HepG2 (cell line): ENCODE measurements around the gene PJA2. TPM values are rescaled to one million over a fixed set of nuclear protein-coding genes. Genes with fewer than 3 reads are reported as not detected.

Experiments used
- ATAC-seq: fragments of 200-7000 bp; cut with Tn5 transposase; 3 replicates; pipeline ENCODE4 v1.9.1; 2020; ENCODE audit warnings: mild to moderate bottlenecking, moderate library complexity
- BruUV-seq: library from RNA; stranded (reverse); fragments of 400-500 nt; replicated peaks from 2 replicates; lab custom pipeline; 2021; lab: Mats Ljungman, UMichigan
- CTCF ChIA-PET: fragments of 300-600 bp; formaldehyde crosslinking; extraction: SDS; loops from one replicate; lab custom pipeline; 2021; ENCODE audit warnings: low total read pairs, inconsistent platforms, low intra/inter-chr PET ratio; lab: Yijun Ruan, JAX
- POLR2A ChIA-PET: fragments of 350-600 bp; sonication (Branson Sonifier 250); formaldehyde crosslinking; loops from one replicate; lab custom pipeline; 2020; ENCODE audit warnings: antibody characterized with exemption, inconsistent platforms; lab: Yijun Ruan, JAX
- DNase-seq: peaks from one replicate; pipeline ENCODE4 v3.0.0-alpha.2; 2015; ENCODE audit warnings: low spot score
- FAIRE-seq: peaks from 3 replicates; lab custom pipeline; 2011; peaks lifted over from hg19 to GRCh38; lab: Jason Lieb, UNC
- H2AFZ ChIP-seq: one replicate; pipeline ENCODE4 v1.6.1; 2011; ENCODE audit warnings: low read length, inconsistent platforms
- H3K27ac ChIP-seq: fragments of 300-600 bp; 3 replicates; pipeline ENCODE4 v1.8.0; 2011; ENCODE audit warnings: mixed run types, mild to moderate bottlenecking, mixed read lengths, low read length, inconsistent platforms; ENCODE audit not compliant: insufficient read depth; ENCODE audit errors: extremely low read length
- H3K27me3 ChIP-seq, 2 experiments: fragments of 200-600 bp in 1 of 2; 2 replicates in 1 of 2; 3 replicates in 1 of 2; pipeline versions ENCODE4 v1.6.0 to v1.8.0; 2011; ENCODE audit warnings: low read length in 2 of 2, mild to moderate bottlenecking in 2 of 2, moderate library complexity in 2 of 2, inconsistent platforms in 1 of 2; ENCODE audit not compliant: insufficient read depth in 2 of 2, control insufficient read depth in 1 of 2
- H3K36me3 ChIP-seq, 2 experiments: fragments of 200-600 bp in 1 of 2; replicated peaks in 1 of 2; 2 replicates in 1 of 2; 3 replicates in 1 of 2; pipeline versions ENCODE4 v1.5.1 to v1.8.0; 2011; ENCODE audit warnings: low read length in 2 of 2, inconsistent platforms in 1 of 2; ENCODE audit not compliant: insufficient read depth in 2 of 2, control insufficient read depth in 1 of 2
- H3K4me1 ChIP-seq: 2 replicates; pipeline ENCODE4 v1.5.1; 2012; ENCODE audit warnings: low read length, inconsistent platforms; ENCODE audit not compliant: insufficient read depth
- H3K4me2 ChIP-seq: 2 replicates; pipeline ENCODE4 v1.6.0; 2011; ENCODE audit warnings: low read depth, low read length, inconsistent platforms
- H3K4me3 ChIP-seq, 3 experiments: fragments of 200-600 bp in 1 of 3; sonication (generic), shearing (Covaris generic) in 1 of 3; replicated peaks in 1 of 3; 2 replicates each; pipeline ENCODE4 v1.5.1; 2011 to 2016; ENCODE audit warnings: low read length in 3 of 3, inconsistent platforms in 2 of 3, low read depth in 2 of 3, mild to moderate bottlenecking in 2 of 3, control low read depth in 1 of 3, mixed read lengths in 1 of 3; ENCODE audit not compliant: insufficient read depth in 1 of 3
- H3K79me2 ChIP-seq: one replicate; pipeline ENCODE4 v1.6.1; 2011; ENCODE audit warnings: low read length, inconsistent platforms; ENCODE audit not compliant: insufficient read depth
- H3K9ac ChIP-seq: 2 replicates; pipeline ENCODE4 v1.6.0; 2011; ENCODE audit warnings: mild to moderate bottlenecking, low read depth, low read length, inconsistent platforms; ENCODE audit not compliant: insufficient read depth
- H3K9me3 ChIP-seq: 2 replicates; pipeline ENCODE4 v1.5.1; 2012; ENCODE audit warnings: mild to moderate bottlenecking, low read length
- H4K20me1 ChIP-seq: 2 replicates; pipeline ENCODE4 v1.6.0; 2011; ENCODE audit warnings: inconsistent platforms, mild to moderate bottlenecking, low read length, moderate library complexity; ENCODE audit not compliant: insufficient read depth
- BATF2 ChIP-seq: sonication (generic); formaldehyde crosslinking; IDR thresholded peaks from 2 replicates; pipeline ENCODE4 v1.8.0; 2022; ENCODE audit warnings: mild to moderate bottlenecking, missing genetic modification reagents, moderate library complexity
- CHD4 ChIP-seq: fragments of 200-600 bp; sonication (generic); IDR thresholded peaks from 2 replicates; pipeline ENCODE4 v1.7.0; 2017; ENCODE audit warnings: mild to moderate bottlenecking, low read length, borderline replicate concordance
- KLF6 ChIP-seq: IDR thresholded peaks from 2 replicates; pipeline ENCODE4 v1.8.0; 2016; ENCODE audit warnings: missing biosample characterization, missing genetic modification reagents
- NCOA5 ChIP-seq: sonication (generic); formaldehyde crosslinking; IDR thresholded peaks from 2 replicates; pipeline ENCODE4 v1.4.0; 2020; ENCODE audit warnings: missing genetic modification reagents
- PBX3 ChIP-seq: sonication (generic); formaldehyde crosslinking; IDR thresholded peaks from 2 replicates; pipeline ENCODE4 v1.8.1; 2023; ENCODE audit warnings: missing genetic modification reagents, inconsistent platforms, borderline replicate concordance
- PRDM15 ChIP-seq: sonication (generic); formaldehyde crosslinking; IDR thresholded peaks from 2 replicates; pipeline ENCODE4 v1.4.0; 2020; ENCODE audit warnings: missing genetic modification reagents
- SYNCRIP ChIP-seq: fragments of 200-400 bp; formaldehyde crosslinking; IDR thresholded peaks from 2 replicates; pipeline ENCODE4 v1.6.1; 2018; ENCODE audit warnings: mild to moderate bottlenecking, low read depth, low read length; ENCODE audit not compliant: insufficient read depth
- ZBTB37 ChIP-seq: sonication (generic); formaldehyde crosslinking; IDR thresholded peaks from 2 replicates; pipeline ENCODE4 v1.4.0; 2020; ENCODE audit warnings: mild to moderate bottlenecking, missing genetic modification reagents
- ZNF326 ChIP-seq: sonication (generic); formaldehyde crosslinking; IDR thresholded peaks from 2 replicates; pipeline ENCODE4 v1.4.0; 2020; ENCODE audit warnings: missing genetic modification reagents, borderline replicate concordance
- ZNF644 ChIP-seq: IDR thresholded peaks from 2 replicates; pipeline ENCODE4 v1.6.1; 2016; ENCODE audit warnings: low read depth
- WGBS: methylation state at CpG from one replicate; pipeline ENCODE4 v1.1.6; 2017; ENCODE audit warnings: low lambda C conversion rate; 5-methylcytosine and 5-hydroxymethylcytosine counted together
- in situ Hi-C: cut with HindIII; loops from 2 replicates; pipeline ENCODE4 v1.10.0; 2017; ENCODE audit warnings: low pct_unique_long_range_greater_than_20kb; ENCODE audit not compliant: extremely low pct_ligation_motif_present
- intact Hi-C: fragments of 100-400 bp; cut with micrococcal nuclease; formaldehyde crosslinking; loops from one replicate; pipeline ENCODE4 v1.10.0; 2022; ENCODE audit not compliant: unreplicated experiment
- polyA plus RNA-seq, 8 experiments: library from polyadenylated mRNA; depleted of rRNA in 3 of 8; stranded (reverse) in 7 of 8; unstranded in 1 of 8; fragments of >200 nt; fragmentation: Illumina TruSeq in 4 of 8; extraction: Trizol in 4 of 8; gene quantifications; 2 replicates each; pipeline versions ENCODE4 v1.2.1 to v1.2.3, GENCODE V29; 2011 to 2016; ENCODE audit warnings: low read depth in 4 of 8, missing spikeins in 1 of 8, mixed read lengths in 1 of 8; ENCODE audit not compliant: insufficient read depth in 1 of 8
- total RNA-seq, 5 experiments: library from RNA; depleted of rRNA; stranded (reverse); fragments of >200 nt; fragmentation: Illumina TruSeq; extraction: Trizol; gene quantifications; 2 replicates each; pipeline ENCODE4 v1.2.3, GENCODE V29; 2016; ENCODE audit warnings: low read depth in 1 of 5
- TF ChIP-seq, protein P1 (sequence below): IDR thresholded peaks from 2 replicates; pipeline ENCODE4 v1.6.1; 2012; ENCODE audit warnings: inconsistent platforms

The PJA2 gene
- total and polyA plus RNA-seq, 2 of the 13 experiments (the other 11 are each of a cell fraction or from before 2014, with no cell fraction given), result 39.4 to 41.4 TPM

DNA sequence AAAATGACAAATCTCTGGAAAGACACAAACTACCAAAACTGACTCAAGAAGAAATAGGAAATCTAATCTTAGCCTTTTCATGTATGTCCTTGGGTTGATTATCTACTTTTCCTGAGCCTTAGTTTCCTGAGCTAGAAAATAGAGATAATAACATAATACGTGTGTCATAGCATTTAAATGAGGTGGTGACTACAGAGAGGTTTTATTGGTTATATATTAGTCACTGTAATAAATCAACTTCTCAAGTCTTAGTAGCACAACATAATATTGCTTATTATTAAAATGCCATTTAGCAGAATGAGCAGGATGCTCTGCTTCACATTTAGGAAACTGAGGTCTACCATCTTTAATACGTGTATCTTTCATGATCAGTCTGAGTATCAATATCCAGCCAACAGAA, 7.1 kb upstream of the PJA2 start:
- intact Hi-C loops, result no loop called here
- ATAC-seq, result no peak
- POLR2A ChIA-PET, result no interaction called here

More for the DNA sequence above, 7.1 kb upstream of the PJA2 start:
- H3K9me3 ChIP-seq, result peaks cover 13% of the 10 kb centered on the region; the same call in 1 of the 2 replicates
- H3K79me2 ChIP-seq, result no peaks in the 10 kb centered on the region
- no TSS peak for BruUV-seq
- TF ChIP-seq ZNF644 (no peak), BATF2 (CRISPR knock-in tag) (no peak), PBX3 (CRISPR knock-in tag) (no peak), ZBTB37 (CRISPR knock-in tag) (no peak), NCOA5 (CRISPR knock-in tag) (no peak), PRDM15 (CRISPR knock-in tag) (no peak), CHD4 (no peak), KLF6 (no peak), ZNF326 (no peak), SYNCRIP (no peak)
- TF ChIP-seq, protein P1, sequence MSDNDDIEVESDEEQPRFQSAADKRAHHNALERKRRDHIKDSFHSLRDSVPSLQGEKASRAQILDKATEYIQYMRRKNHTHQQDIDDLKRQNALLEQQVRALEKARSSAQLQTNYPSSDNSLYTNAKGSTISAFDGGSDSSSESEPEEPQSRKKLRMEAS, result no peak
- H3K36me3 ChIP-seq, result no peaks in the 10 kb centered on the region
- H2AFZ ChIP-seq, result no peak overlapping the region
- no peak overlapping the region for H3K4me3 ChIP-seq
- DNase-seq (no peak), FAIRE-seq (no peak)
- no peak overlapping the region for H3K4me2 ChIP-seq
- H3K9ac ChIP-seq, result no peak overlapping the region
- H3K4me1 ChIP-seq, result peaks cover 22% of the 10 kb centered on the region
- WGBS, result 49% methylated on average over 2 of the region's 2 CpGs
- in situ Hi-C loops, result no loop called here
- no peaks in the 10 kb centered on the region; a peak in 1 of 5 replicates for H3K27me3 ChIP-seq
- CTCF ChIA-PET, result no interaction called here
- no peaks in the 10 kb centered on the region for H4K20me1 ChIP-seq
- no peak overlapping the region for H3K27ac ChIP-seq
